Smooth muscle cell (in vitro differentiated cells): Measurements from ENCODE around the gene SEMA4D. TPM values are rescaled to one million over a fixed set of nuclear protein-coding genes. Genes with fewer than 3 reads are reported as not detected.
"Not testable (repeated sequence)": the region's sequence is repeated elsewhere in the genome, so short reads cannot be mapped to it uniquely, and the experiment has no call there.

Experiments used
- DNase-seq: peaks from one replicate; lab custom pipeline; 2025; ENCODE audit not compliant: unreplicated experiment; lab: John Stamatoyannopoulos, UW
- H2AFZ ChIP-seq: fragments of 200-600 bp; sonication (generic); 2 replicates; pipeline ENCODE4 v1.6.0; 2016; ENCODE audit warnings: antibody characterized with exemption, low read depth, mild to moderate bottlenecking
- H3F3A ChIP-seq: fragments of 200-600 bp; sonication (generic); 2 replicates; pipeline ENCODE4 v1.6.0; 2017; ENCODE audit warnings: antibody characterized with exemption, low read depth
- H3K27ac ChIP-seq: fragments of 200-600 bp; sonication (generic); 2 replicates; pipeline ENCODE4 v1.5.1; 2016; ENCODE audit warnings: low read depth, mild to moderate bottlenecking
- H3K27me3 ChIP-seq: fragments of 200-600 bp; sonication (generic); 2 replicates; pipeline ENCODE4 v1.6.1; 2016; ENCODE audit warnings: low read depth, mild to moderate bottlenecking
- H3K36me3 ChIP-seq: fragments of 200-600 bp; sonication (generic); 2 replicates; pipeline ENCODE4 v1.5.1; 2016; ENCODE audit warnings: low read depth
- H3K4me1 ChIP-seq: fragments of 200-600 bp; sonication (generic); 2 replicates; pipeline ENCODE4 v1.5.1; 2016; ENCODE audit warnings: low read depth
- H3K4me2 ChIP-seq: fragments of 200-600 bp; sonication (generic); 2 replicates; pipeline ENCODE4 v1.6.0; 2016; ENCODE audit warnings: mild to moderate bottlenecking
- H3K4me3 ChIP-seq: fragments of 200-600 bp; sonication (generic); 2 replicates; pipeline ENCODE4 v1.5.1; 2016; ENCODE audit warnings: mild to moderate bottlenecking
- H3K79me2 ChIP-seq: fragments of 200-600 bp; sonication (generic); 2 replicates; pipeline ENCODE4 v1.6.0; 2016; ENCODE audit warnings: low read depth, mild to moderate bottlenecking
- H3K9ac ChIP-seq: fragments of 200-600 bp; sonication (generic); 2 replicates; pipeline ENCODE4 v1.6.0; 2016; ENCODE audit warnings: low read depth
- H3K9me3 ChIP-seq: fragments of 200-600 bp; sonication (generic); replicated peaks from 2 replicates; pipeline ENCODE4 v1.5.1; 2016; ENCODE audit warnings: low read depth
- H4K20me1 ChIP-seq: fragments of 200-600 bp; sonication (generic); 2 replicates; pipeline ENCODE4 v1.6.0; 2016; ENCODE audit warnings: low read depth
- WGBS: methylation state at CpG from one replicate; pipeline ENCODE4 v1.1.7; 2016; ENCODE audit warnings: low lambda C conversion rate; 5-methylcytosine and 5-hydroxymethylcytosine counted together
- polyA plus RNA-seq: library from polyadenylated mRNA; unstranded; fragments of >200 nt; fragmentation: Nextera tagmentation; extraction: Ambion mirVana; gene quantifications from 2 replicates; pipeline ENCODE4 v1.2.1, GENCODE V29; 2016
- total RNA-seq: library from RNA; depleted of rRNA; stranded (reverse); fragments of >200 nt; gene quantifications from 2 replicates; pipeline ENCODE4 v1.2.3, GENCODE V29; 2014
- TF ChIP-seq, protein P1 (sequence below): fragments of 200-600 bp; sonication (generic); IDR thresholded peaks from 2 replicates; pipeline ENCODE4 v1.5.1; 2017; ENCODE audit warnings: borderline replicate concordance, mild to moderate bottlenecking, antibody characterized with exemption; ENCODE audit not compliant: insufficient read depth, poor library complexity, severe bottlenecking

The SEMA4D gene
- total and polyA plus RNA-seq, 2 experiments from 2014 or later: 0.63 to 2.7 TPM

DNA sequence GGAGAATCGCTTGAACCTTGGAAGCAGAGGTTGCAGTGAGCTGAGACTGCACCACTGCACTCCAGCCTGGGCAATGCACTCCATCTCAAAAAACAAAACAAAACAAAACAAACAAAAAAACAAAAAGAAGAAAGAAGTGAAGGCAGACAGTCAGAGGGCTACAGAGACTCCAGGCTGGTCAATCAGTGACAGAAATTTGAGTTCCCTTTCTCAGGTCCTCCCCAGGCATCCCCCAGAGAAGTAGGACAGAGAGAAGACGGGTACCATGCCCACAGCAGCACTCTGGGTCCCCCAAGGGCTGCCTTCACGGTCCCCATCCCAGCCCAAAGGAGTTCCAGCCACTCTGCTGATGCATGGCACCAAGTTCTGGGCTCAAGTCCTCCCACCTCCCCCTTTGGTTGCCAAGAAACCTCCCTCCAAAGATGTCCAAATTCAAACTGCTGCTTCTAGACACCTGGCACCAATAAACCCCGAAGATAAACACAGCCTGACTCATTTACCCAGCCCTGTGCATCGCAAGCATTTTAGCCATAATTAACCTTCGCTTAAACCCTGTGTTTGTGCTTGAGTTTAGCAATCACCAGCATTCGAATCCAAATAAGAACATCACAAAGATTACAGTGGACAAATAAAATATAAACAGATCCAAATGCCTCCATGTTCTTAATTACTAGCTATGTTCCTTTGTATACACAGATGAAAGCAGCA, 24.0 kb downstream of the SEMA4D start:
- peaks cover 5% of the 10 kb centered on the region for H3K27me3 ChIP-seq
- DNase-seq: no peak
- H3F3A ChIP-seq: peaks cover 2% of the 10 kb centered on the region
- H3K4me3 ChIP-seq: no peak overlapping the region
- H3K27ac ChIP-seq: no peak overlapping the region
- no peak overlapping the region for H2AFZ ChIP-seq
- no peaks in the 10 kb centered on the region for H4K20me1 ChIP-seq
- WGBS: 78% methylated on average over 7 of the region's 7 CpGs
- no peaks in the 10 kb centered on the region for H3K36me3 ChIP-seq
- TF ChIP-seq, protein P1, sequence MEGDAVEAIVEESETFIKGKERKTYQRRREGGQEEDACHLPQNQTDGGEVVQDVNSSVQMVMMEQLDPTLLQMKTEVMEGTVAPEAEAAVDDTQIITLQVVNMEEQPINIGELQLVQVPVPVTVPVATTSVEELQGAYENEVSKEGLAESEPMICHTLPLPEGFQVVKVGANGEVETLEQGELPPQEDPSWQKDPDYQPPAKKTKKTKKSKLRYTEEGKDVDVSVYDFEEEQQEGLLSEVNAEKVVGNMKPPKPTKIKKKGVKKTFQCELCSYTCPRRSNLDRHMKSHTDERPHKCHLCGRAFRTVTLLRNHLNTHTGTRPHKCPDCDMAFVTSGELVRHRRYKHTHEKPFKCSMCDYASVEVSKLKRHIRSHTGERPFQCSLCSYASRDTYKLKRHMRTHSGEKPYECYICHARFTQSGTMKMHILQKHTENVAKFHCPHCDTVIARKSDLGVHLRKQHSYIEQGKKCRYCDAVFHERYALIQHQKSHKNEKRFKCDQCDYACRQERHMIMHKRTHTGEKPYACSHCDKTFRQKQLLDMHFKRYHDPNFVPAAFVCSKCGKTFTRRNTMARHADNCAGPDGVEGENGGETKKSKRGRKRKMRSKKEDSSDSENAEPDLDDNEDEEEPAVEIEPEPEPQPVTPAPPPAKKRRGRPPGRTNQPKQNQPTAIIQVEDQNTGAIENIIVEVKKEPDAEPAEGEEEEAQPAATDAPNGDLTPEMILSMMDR: no peak
- no peak overlapping the region for H3K4me2 ChIP-seq
- H3K4me1 ChIP-seq: peaks cover 10% of the 10 kb centered on the region
- no peaks in the 10 kb centered on the region for H3K9me3 ChIP-seq
- no peak overlapping the region for H3K9ac ChIP-seq
- no peaks in the 10 kb centered on the region for H3K79me2 ChIP-seq

DNA sequence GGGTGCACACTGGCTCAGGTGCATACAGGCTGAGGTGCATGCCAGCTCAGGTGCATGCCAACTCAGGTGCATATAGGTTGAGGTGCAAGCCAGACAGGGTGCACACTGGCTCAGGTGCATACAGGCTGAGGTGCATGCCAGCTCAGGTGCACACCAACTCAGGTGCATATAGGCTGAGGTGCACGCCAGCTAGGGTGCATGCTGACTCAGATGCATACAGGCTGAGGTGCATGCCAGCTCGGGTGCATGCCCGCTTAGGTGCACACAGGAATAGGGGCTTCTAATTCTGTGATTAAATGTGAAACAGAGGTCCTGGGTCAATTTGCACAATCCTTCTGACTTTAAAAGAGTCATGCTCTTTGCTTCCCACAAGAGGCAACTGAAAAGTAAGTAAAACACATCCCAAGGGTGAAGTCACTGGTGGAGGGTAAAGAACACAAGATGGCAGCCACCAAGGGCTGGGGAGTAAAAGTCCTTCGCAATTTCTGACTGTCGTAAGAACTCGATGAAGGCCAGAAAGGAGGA, 26.1 kb downstream of the SEMA4D start:
- DNase-seq, H3F3A ChIP-seq, H3K4me2 ChIP-seq, H3K36me3 ChIP-seq, H2AFZ ChIP-seq, H3K9ac ChIP-seq, H3K27ac ChIP-seq, H3K4me3 ChIP-seq, H3K9me3 ChIP-seq, H3K4me1 ChIP-seq, H4K20me1 ChIP-seq, H3K27me3 ChIP-seq, H3K79me2 ChIP-seq: not testable (repeated sequence)
- 97% methylated on average over 6 of the region's 6 CpGs for WGBS

DNA sequence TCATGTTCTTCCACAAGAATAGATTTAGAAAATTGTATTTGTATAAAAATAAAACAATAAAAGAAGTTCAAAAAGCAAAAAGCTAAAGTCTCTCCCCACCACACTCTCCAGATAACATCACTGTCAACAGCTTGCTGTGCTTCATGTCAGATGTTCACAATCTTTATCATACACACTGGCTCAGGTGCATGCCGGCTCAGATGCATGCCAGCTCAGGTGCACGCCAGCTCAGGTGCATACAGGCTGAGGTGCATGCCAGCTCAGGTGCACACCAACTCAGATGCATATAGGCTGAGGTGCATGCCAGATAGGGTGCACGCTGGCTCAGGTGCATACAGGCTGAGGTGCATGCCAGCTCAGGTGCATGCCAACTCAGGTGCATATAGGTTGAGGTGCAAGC, 26.5 kb downstream of the SEMA4D start:
- no peaks in the 10 kb centered on the region for H3K9me3 ChIP-seq
- peaks cover 9% of the 10 kb centered on the region for H3K4me1 ChIP-seq
- peaks cover 5% of the 10 kb centered on the region for H3K27me3 ChIP-seq
- H3F3A ChIP-seq: no peaks in the 10 kb centered on the region
- no peak overlapping the region for H3K27ac ChIP-seq
- no peak overlapping the region for H3K9ac ChIP-seq
- WGBS: 95% methylated on average over 3 of the region's 3 CpGs
- H3K79me2 ChIP-seq: no peaks in the 10 kb centered on the region
- H4K20me1 ChIP-seq: no peaks in the 10 kb centered on the region
- H2AFZ ChIP-seq: no peak overlapping the region
- DNase-seq: no peak
- H3K4me3 ChIP-seq: no peak overlapping the region
- TF ChIP-seq, protein P1: no peak
- no peak overlapping the region for H3K4me2 ChIP-seq
- no peaks in the 10 kb centered on the region for H3K36me3 ChIP-seq

DNA sequence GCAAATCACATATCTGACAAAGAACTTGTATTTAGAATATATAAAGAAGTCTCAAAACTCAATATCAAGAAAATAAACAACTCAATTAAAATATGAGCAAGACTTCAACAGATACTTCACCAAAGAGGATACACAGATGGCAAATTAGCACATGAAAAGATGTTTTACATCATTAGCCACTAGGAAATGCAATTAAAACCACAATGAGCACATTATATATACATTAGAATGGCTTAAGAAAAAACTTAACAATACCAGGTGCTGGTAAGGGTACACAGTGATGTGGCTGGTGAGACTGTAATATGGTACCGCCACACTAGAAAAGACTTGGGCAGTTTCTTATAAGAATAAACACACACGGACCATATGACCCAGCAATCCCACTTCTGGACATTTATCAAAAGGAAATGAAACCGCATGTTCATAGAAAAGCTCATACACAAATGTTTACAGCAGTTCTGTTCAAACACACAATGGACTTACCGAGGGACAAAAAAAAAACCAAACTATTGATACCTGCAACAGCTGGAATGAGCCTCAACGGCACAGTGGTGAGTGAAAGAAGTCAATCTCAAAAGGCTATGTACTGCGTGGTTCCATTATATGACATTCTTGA, 27.6 kb downstream of the SEMA4D start:
- Histone ChIP-seq H3K27ac (no peak overlapping the region), H3K4me3 (no peak overlapping the region), H3K9ac (no peak overlapping the region), H3K79me2 (no peaks in the 10 kb centered on the region), H3K27me3 (peaks cover 5% of the 10 kb centered on the region), H3K4me1 (peaks cover 9% of the 10 kb centered on the region), H3K36me3 (no peaks in the 10 kb centered on the region), H2AFZ (no peak overlapping the region), H3K9me3 (no peaks in the 10 kb centered on the region), H4K20me1 (no peaks in the 10 kb centered on the region), H3F3A (no peaks in the 10 kb centered on the region), H3K4me2 (no peak overlapping the region)
- 89% methylated on average over 6 of the region's 6 CpGs for WGBS
- DNase-seq: no peak
- TF ChIP-seq, protein P1: no peak
